SK-N-SH (cell line): ENCODE results near the gene SCO1. TPM values are rescaled to one million over a fixed set of nuclear protein-coding genes. Genes with fewer than 3 reads are reported as not detected.
A peak's percentile ranks its signal among the peaks of the same experiment; 100 is the strongest.

Source experiments
- CTCF ChIA-PET: fragments of 300-600, 350-600 bp; formaldehyde crosslinking; extraction: SDS; loops from one replicate; lab custom pipeline; 2021; lab: Yijun Ruan, JAX
- POLR2A ChIA-PET: fragments of 350-600 bp; sonication (Branson Sonifier 250); formaldehyde crosslinking; extraction: SDS; loops from one replicate; lab custom pipeline; 2020; ENCODE audit warnings: antibody characterized with exemption, inconsistent platforms; lab: Yijun Ruan, JAX
- DNase-seq: peaks from one replicate; pipeline ENCODE4 v3.0.0; 2012
- H2AFZ ChIP-seq: fragments of 200-600 bp; sonication (generic); 2 replicates; pipeline ENCODE4 v1.8.1; 2016; ENCODE audit warnings: antibody characterized with exemption, mild to moderate bottlenecking, low read depth
- H3F3A ChIP-seq: fragments of 200-600 bp; sonication (generic); replicated peaks from 2 replicates; pipeline ENCODE3; 2016; ENCODE audit warnings: antibody characterized with exemption, mild to moderate bottlenecking; ENCODE audit not compliant: insufficient read depth
- H3K27ac ChIP-seq, 2 experiments: fragments of 200-500 bp in 1 of 2; fragments of 200-600 bp in 1 of 2; sonication (Bioruptor generic) in 1 of 2; sonication (generic), shearing (Covaris generic) in 1 of 2; 2 replicates each; pipeline versions ENCODE4 v1.5.1 to v1.6.1; 2014 to 2016; ENCODE audit warnings: low read depth in 2 of 2, inconsistent platforms in 1 of 2, low read length in 1 of 2, mild to moderate bottlenecking in 1 of 2, mixed read lengths in 1 of 2
- H3K27me3 ChIP-seq: fragments of 200-600 bp; sonication (generic), shearing (Covaris generic); 2 replicates; pipeline ENCODE4 v1.6.1; 2016; ENCODE audit warnings: mixed run types; ENCODE audit not compliant: insufficient read depth
- H3K36me3 ChIP-seq, 2 experiments: fragments of 200-500 bp in 1 of 2; fragments of 200-600 bp in 1 of 2; sonication (Bioruptor generic) in 1 of 2; sonication (generic) in 1 of 2; replicated peaks in 1 of 2; 2 replicates each; pipeline versions ENCODE3 to v1.5.1; 2014 to 2016; ENCODE audit warnings: low read length in 1 of 2, mild to moderate bottlenecking in 1 of 2; ENCODE audit not compliant: insufficient read depth in 2 of 2, control insufficient read depth in 1 of 2
- H3K4me1 ChIP-seq, 2 experiments: fragments of 200-500 bp in 1 of 2; fragments of 200-600 bp in 1 of 2; sonication (Bioruptor generic) in 1 of 2; sonication (generic), shearing (Covaris generic) in 1 of 2; 2 replicates each; pipeline versions ENCODE4 v1.5.1 to v1.6.1; 2014 to 2016; ENCODE audit warnings: low read depth in 1 of 2, low read length in 1 of 2, mixed run types in 1 of 2; ENCODE audit not compliant: insufficient read depth in 2 of 2, control insufficient read depth in 1 of 2
- H3K4me2 ChIP-seq: fragments of 200-600 bp; sonication (generic), shearing (Covaris generic); 2 replicates; pipeline ENCODE4 v1.6.1; 2017; ENCODE audit warnings: mixed run types
- H3K4me3 ChIP-seq, 2 experiments: fragments of 200-500 bp in 1 of 2; fragments of 200-600 bp in 1 of 2; sonication (Bioruptor generic) in 1 of 2; sonication (generic), shearing (Covaris generic) in 1 of 2; 2 replicates each; pipeline versions ENCODE4 v1.5.1 to v1.8.1; 2014 to 2016; ENCODE audit warnings: low read depth in 2 of 2, inconsistent platforms in 1 of 2, low read length in 1 of 2, mild to moderate bottlenecking in 1 of 2, mixed read lengths in 1 of 2, moderate library complexity in 1 of 2
- H3K79me2 ChIP-seq: fragments of 200-600 bp; sonication (generic); 2 replicates; pipeline ENCODE4 v1.8.1; 2017; ENCODE audit warnings: mild to moderate bottlenecking; ENCODE audit not compliant: insufficient read depth
- H3K9ac ChIP-seq: fragments of 200-600 bp; sonication (generic); 2 replicates; pipeline ENCODE4 v1.6.1; 2017; ENCODE audit warnings: mixed run types
- H3K9me2 ChIP-seq: fragments of 200-600 bp; sonication (generic); 2 replicates; pipeline ENCODE4 v1.6.1; 2017; ENCODE audit warnings: mixed run types
- H3K9me3 ChIP-seq: fragments of 200-600 bp; sonication (generic); 2 replicates; pipeline ENCODE4 v1.6.1; 2017; ENCODE audit warnings: mixed run types, mild to moderate bottlenecking, moderate library complexity
- H4K20me1 ChIP-seq: fragments of 200-600 bp; sonication (generic); 2 replicates; pipeline ENCODE4 v1.6.1; 2017; ENCODE audit warnings: mild to moderate bottlenecking, mixed run types; ENCODE audit not compliant: insufficient read depth
- CHD2 ChIP-seq: fragments of 150-350 bp; IDR thresholded peaks from 2 replicates; pipeline ENCODE4 v1.6.1; 2018; ENCODE audit warnings: low read length; ENCODE audit not compliant: partially characterized antibody
- CTCF ChIP-seq: fragments of 200-600 bp; sonication (generic); IDR thresholded peaks from 2 replicates; pipeline ENCODE4 v1.6.1; 2017; ENCODE audit warnings: antibody characterized with exemption, mild to moderate bottlenecking, moderate library complexity
- ELF1 ChIP-seq: IDR thresholded peaks from 2 replicates; pipeline ENCODE4 v1.4.0; 2012
- FOXJ3 ChIP-seq: sonication (generic); formaldehyde crosslinking; IDR thresholded peaks from 2 replicates; pipeline ENCODE4 v1.5.1; 2020; ENCODE audit warnings: mild to moderate bottlenecking, missing genetic modification reagents
- GABPA ChIP-seq: IDR thresholded peaks from 2 replicates; pipeline ENCODE4 v1.4.0; 2012; ENCODE audit warnings: low read depth, mild to moderate bottlenecking
- IRF3 ChIP-seq: fragments of 150-350 bp; IDR thresholded peaks from 2 replicates; pipeline ENCODE4 v1.6.1; 2016; ENCODE audit warnings: mild to moderate bottlenecking, low read depth, low read length
- MAX ChIP-seq: IDR thresholded peaks from 2 replicates; pipeline ENCODE4 v1.4.0; 2012; ENCODE audit warnings: low read depth
- MEF2A ChIP-seq: IDR thresholded peaks from 2 replicates; pipeline ENCODE4 v1.4.0; 2012; ENCODE audit warnings: low read depth, borderline replicate concordance
- NRF1 ChIP-seq: IDR thresholded peaks from 2 replicates; pipeline ENCODE4 v1.6.1; 2012; ENCODE audit warnings: low read depth, mild to moderate bottlenecking, low read length
- RAD21 ChIP-seq: IDR thresholded peaks from 2 replicates; pipeline ENCODE4 v1.6.1; 2012; ENCODE audit warnings: mild to moderate bottlenecking, low read length
- RXRA ChIP-seq: IDR thresholded peaks from 2 replicates; pipeline ENCODE4 v1.4.0; 2012; ENCODE audit warnings: low read depth, mild to moderate bottlenecking, borderline replicate concordance
- SIN3A ChIP-seq: IDR thresholded peaks from 2 replicates; pipeline ENCODE4 v1.6.1; 2012; ENCODE audit warnings: low read depth, mild to moderate bottlenecking, low read length, moderate library complexity, borderline replicate concordance
- SMC3 ChIP-seq: IDR thresholded peaks from 2 replicates; pipeline ENCODE4 v1.6.1; 2012; ENCODE audit warnings: low read depth, low read length, improper control_type of control experiment
- TCF12 ChIP-seq: IDR thresholded peaks from 2 replicates; pipeline ENCODE4 v1.4.0; 2012
- TEAD4 ChIP-seq: IDR thresholded peaks from 2 replicates; pipeline ENCODE4 v1.4.0; 2012; ENCODE audit warnings: mild to moderate bottlenecking, borderline replicate concordance; ENCODE audit not compliant: insufficient read depth
- USF1 ChIP-seq: IDR thresholded peaks from 2 replicates; pipeline ENCODE4 v1.4.0; 2012; ENCODE audit warnings: low read depth, borderline replicate concordance
- USF2 ChIP-seq: fragments of 150-350 bp; IDR thresholded peaks from 2 replicates; pipeline ENCODE4 v1.6.1; 2017; ENCODE audit warnings: antibody characterized with exemption, low read length, low read depth, borderline replicate concordance
- ZBTB33 ChIP-seq: IDR thresholded peaks from 2 replicates; pipeline ENCODE4 v1.4.0; 2012; ENCODE audit warnings: low read depth, borderline replicate concordance
- WGBS: methylation state at CpG from one replicate; pipeline ENCODE4 v1.1.6; 2017; ENCODE audit warnings: low lambda C conversion rate; 5-methylcytosine and 5-hydroxymethylcytosine counted together
- polyA plus RNA-seq, 3 experiments: library from polyadenylated mRNA; depleted of rRNA; stranded (reverse); fragments of >200 nt; gene quantifications; 2 replicates each; pipeline ENCODE4 v1.2.3, GENCODE V29; 2012

The SCO1 gene
- polyA plus RNA-seq, 1 of the 3 experiments (the other 2 are of a cell fraction) = 28.6 TPM

GRCh38 chr17:10737736-10738135 lies 40.4 kb upstream of the SCO1 start:
- H3K9ac ChIP-seq = no peak overlapping the region
- CTCF ChIA-PET = interaction anchor here (0.6 to 8.5 kb wide), 37 partner anchors 9 to 1249 kb away, joined by 3 to 165 read pairs (median 5); partner anchors contain the start of genes ADPRM, PIRT and SCO1
- no peaks in the 10 kb centered on the region; the same call in 1 of the 2 replicates for H3K27me3 ChIP-seq

GRCh38 chr17:10737168-10737622 lies 39.9 kb upstream of the SCO1 start:
- Histone ChIP-seq H2AFZ (no peak overlapping the region), H3K4me2 (no peak overlapping the region), H3K4me3 (no peak overlapping the region), H3K36me3 (no peaks in the 10 kb centered on the region), H3K27ac (no peak overlapping the region), H3K27me3 (no peaks in the 10 kb centered on the region; the same call in 1 of the 2 replicates), H3K9ac (no peak overlapping the region), H3F3A (no peaks in the 10 kb centered on the region), H3K9me3 (no peaks in the 10 kb centered on the region), H4K20me1 (no peaks in the 10 kb centered on the region), H3K79me2 (no peaks in the 10 kb centered on the region), H3K9me2 (no peaks in the 10 kb centered on the region), H3K4me1 (peaks cover 0 to 16% of the 10 kb centered on the region in 2 experiments; a peak in 1 of 4 replicates)
- 13% methylated on average over 6 of the region's 6 CpGs for WGBS
- ChIA-PET POLR2A (no interaction called here), CTCF (interaction anchor here (0.6 to 8.5 kb wide), 44 partner anchors 10 to 1249 kb away, joined by 3 to 165 read pairs (median 4); partner anchors contain the start of genes ADPRM, PIRT and SCO1)
- peak; percentile 82 for DNase-seq
- TF ChIP-seq ZBTB33 = no peak
- TF ChIP-seq GABPA = no peak
- no peak for TF ChIP-seq TEAD4
- no peak for TF ChIP-seq TCF12
- no peak for TF ChIP-seq NRF1
- TF ChIP-seq USF1 = no peak
- TF ChIP-seq MEF2A = no peak
- TF ChIP-seq USF2 = no peak
- no peak for TF ChIP-seq RXRA
- peak; percentile 89 for TF ChIP-seq SMC3

More at GRCh38 chr17:10737736-10738135, 40.4 kb upstream of the SCO1 start:
- Histone ChIP-seq H3K4me3 (no peak overlapping the region), H3K27ac (no peak overlapping the region), H3K9me3 (no peaks in the 10 kb centered on the region), H3K9me2 (no peaks in the 10 kb centered on the region), H3K79me2 (no peaks in the 10 kb centered on the region)
- 57% methylated on average over 3 of the region's 3 CpGs for WGBS
- TF ChIP-seq ELF1 (no peak), SIN3A (no peak), RAD21 (no peak), IRF3 (no peak), CHD2 (no peak), CTCF (no peak), TCF12 (no peak), FOXJ3 (CRISPR knock-in tag) (no peak), MAX (no peak)
- TF ChIP-seq, all 33 proteins: peak for 0
- Histone ChIP-seq H2AFZ (no peak overlapping the region), H3K4me1 (peaks cover 0 to 16% of the 10 kb centered on the region in 2 experiments; a peak in 1 of 4 replicates), H4K20me1 (no peaks in the 10 kb centered on the region), H3K4me2 (no peak overlapping the region), H3K36me3 (no peaks in the 10 kb centered on the region), H3F3A (no peaks in the 10 kb centered on the region)
- DNase-seq = no peak
- POLR2A ChIA-PET = no interaction called here
